ENCODE results near the gene RIMBP3C. TPM values are rescaled to one million over a fixed set of nuclear protein-coding genes. Genes with fewer than 3 reads are reported as not detected.
A peak's percentile ranks its signal among the peaks of the same experiment; 100 is the strongest.
"Not testable (repeated sequence)": the region's sequence is repeated elsewhere in the genome, so short reads cannot be mapped to it uniquely, and the experiment has no call there.

The RIMBP3C gene
- total RNA-seq, 4 donors from 2014 or later, result under 0.01 to 0.59 (median 0.25) TPM

GRCh38 chr22:21569459-21570170 is 18.4 kb upstream of the RIMBP3C start:
- Histone ChIP-seq H3K4me1 (peaks cover 4 to 60% (median 27%) of the 10 kb centered on the region in 4 donors), H3K27me3 (no peaks in the 10 kb centered on the region), H3K9me3 (no peaks in the 10 kb centered on the region), H3K27ac (no peak overlapping the region), H3K36me3 (no peaks in the 10 kb centered on the region), H3K4me3 (peak overlapping the region in 1 of 4 donors; percentile 76)
- no peak for DNase-seq (ENCODE audit: low spot score in 2 of 2)
- TF ChIP-seq, protein P1, sequence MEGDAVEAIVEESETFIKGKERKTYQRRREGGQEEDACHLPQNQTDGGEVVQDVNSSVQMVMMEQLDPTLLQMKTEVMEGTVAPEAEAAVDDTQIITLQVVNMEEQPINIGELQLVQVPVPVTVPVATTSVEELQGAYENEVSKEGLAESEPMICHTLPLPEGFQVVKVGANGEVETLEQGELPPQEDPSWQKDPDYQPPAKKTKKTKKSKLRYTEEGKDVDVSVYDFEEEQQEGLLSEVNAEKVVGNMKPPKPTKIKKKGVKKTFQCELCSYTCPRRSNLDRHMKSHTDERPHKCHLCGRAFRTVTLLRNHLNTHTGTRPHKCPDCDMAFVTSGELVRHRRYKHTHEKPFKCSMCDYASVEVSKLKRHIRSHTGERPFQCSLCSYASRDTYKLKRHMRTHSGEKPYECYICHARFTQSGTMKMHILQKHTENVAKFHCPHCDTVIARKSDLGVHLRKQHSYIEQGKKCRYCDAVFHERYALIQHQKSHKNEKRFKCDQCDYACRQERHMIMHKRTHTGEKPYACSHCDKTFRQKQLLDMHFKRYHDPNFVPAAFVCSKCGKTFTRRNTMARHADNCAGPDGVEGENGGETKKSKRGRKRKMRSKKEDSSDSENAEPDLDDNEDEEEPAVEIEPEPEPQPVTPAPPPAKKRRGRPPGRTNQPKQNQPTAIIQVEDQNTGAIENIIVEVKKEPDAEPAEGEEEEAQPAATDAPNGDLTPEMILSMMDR (IDR thresholded peaks at IDR 0.05), result no peak
- no peak for TF ChIP-seq POLR2A (IDR thresholded peaks at IDR 0.05)
- no peak for TF ChIP-seq EP300 (IDR thresholded peaks at IDR 0.05)
- WGBS, 2 donors, result 50 to 51% methylated on average over 8 of the region's 8 CpGs

- H3K27ac ChIP-seq, result peak overlapping the region in 2 of 4 donors; percentile 93 to 98
- not testable (repeated sequence) for H3K9me3 ChIP-seq; H3K27me3 ChIP-seq; H3K36me3 ChIP-seq; DNase-seq (ENCODE audit: low spot score in 2 of 2)
- 38 to 44% methylated on average over 12 of the region's 12 CpGs for WGBS, 2 donors
- peak overlapping the region; percentile 76 to 97 (median 88) for H3K4me3 ChIP-seq
- peaks cover 4 to 54% (median 24%) of the 10 kb centered on the region in 4 donors for H3K4me1 ChIP-seq
These were observed 17.8 kb upstream of the RIMBP3C start for GRCh38 chr22:21569076-21569427.

DNA sequence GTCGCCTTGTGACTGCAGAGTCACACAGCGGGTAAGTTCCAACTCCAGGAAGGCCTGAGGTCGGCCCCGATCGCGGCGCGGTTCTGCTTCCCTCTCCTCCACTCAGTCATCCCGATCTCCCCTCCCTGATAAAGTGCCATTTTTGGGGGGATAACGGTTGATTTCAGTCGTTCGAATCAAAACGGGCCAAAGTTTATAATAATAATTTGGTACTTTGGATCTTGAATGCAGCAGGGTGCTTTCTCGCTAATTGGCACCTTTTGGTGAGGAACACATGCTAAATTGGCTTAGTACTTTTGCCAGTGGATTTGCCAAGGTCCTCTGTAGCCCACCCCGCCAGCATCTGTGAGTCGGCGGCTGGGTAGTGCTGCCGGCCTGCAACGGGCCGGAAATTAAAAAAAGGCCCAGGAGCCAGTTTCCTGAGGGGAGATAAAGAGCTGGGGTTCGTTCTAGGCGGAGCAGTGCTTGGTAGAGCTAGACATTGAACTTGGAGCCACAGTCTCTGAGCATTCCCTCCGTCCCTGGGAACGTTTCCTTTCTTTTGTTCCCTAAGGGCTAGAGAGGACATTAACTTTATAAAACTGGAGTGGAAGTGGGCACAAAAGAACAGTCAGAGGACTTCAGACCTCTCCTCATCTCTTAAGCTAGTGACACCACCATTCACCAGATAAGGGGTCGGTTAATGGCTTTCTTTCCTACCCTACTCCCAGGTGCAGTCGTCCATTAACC is 17.2 kb upstream of the RIMBP3C start:
- no peaks in the 10 kb centered on the region for H3K9me3 ChIP-seq
- no peak for DNase-seq (ENCODE audit: low spot score in 2 of 2)
- peak overlapping the region; percentile 89 to 98 (median 92) for H3K27ac ChIP-seq
- H3K27me3 ChIP-seq, result no peaks in the 10 kb centered on the region
- peaks cover 4 to 49% (median 21%) of the 10 kb centered on the region in 4 donors for H3K4me1 ChIP-seq
- H3K4me3 ChIP-seq, result peak overlapping the region; percentile 76 to 97 (median 88)
- WGBS, 2 donors, result 1 to 2% methylated on average over 24 to 26 of the region's 26 CpGs
- TF ChIP-seq, protein P1 (IDR thresholded peaks at IDR 0.05), result no peak
- no peak for TF ChIP-seq POLR2A (IDR thresholded peaks at IDR 0.05)
- TF ChIP-seq EP300 (IDR thresholded peaks at IDR 0.05), result no peak
- no peaks in the 10 kb centered on the region for H3K36me3 ChIP-seq

DNA sequence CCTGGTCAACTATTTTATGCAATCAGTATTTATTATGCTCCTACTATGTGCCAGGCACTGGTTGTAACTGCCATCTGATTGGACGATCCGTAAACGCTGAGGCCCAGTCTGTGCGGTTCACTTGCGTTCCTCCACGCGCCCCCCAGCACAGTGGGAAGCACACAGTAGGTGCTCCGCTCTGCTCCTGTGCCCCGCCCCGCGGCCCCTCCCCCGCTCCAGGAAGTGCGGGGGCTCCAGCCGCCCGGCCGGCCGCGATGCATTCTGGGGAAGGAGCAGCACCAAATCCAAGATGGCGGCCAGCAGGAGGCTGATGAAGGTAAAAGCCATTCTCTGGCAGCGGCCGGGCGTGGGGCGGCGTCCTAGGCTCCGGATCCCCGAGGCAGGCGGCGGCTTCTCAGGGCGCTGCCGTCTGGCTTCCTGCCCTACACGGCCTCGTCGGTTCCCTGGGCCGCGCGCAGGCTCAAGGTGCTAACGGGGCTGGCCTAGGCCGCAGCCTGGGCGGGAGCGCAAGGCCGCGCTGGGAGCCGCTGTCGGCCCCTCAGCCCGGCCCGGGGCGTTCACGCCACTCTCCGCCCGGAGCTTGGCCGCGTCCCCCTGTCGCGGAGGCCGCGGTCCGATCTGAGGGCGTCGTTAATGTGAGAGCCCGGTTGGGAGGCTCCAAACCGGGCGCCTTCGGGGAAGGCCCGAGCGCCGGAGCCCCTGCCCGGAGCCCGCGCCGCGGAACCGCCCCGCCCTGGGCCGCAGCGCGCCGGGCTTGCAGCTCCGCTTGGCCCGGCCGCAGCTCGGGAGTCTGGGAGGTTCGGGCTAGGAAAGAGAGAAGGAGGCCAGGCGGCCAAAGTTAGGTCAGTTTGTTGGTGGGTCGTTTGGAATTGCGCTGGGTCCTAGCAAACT is 16.4 kb upstream of the RIMBP3C start, which contains the start of gene UBE2L3:
TSS of gene UBE2L3 (plus strand) at position 259 of the 891 bp plus-strand sequence. CDS start at position 290, 31 bp downstream.
- Histone ChIP-seq H3K36me3 (no peaks in the 10 kb centered on the region), H3K27ac (peak within 1 kb of the TSS; percentile 89 to 98 (median 92)), H3K9me3 (no peaks in the 10 kb centered on the region), H3K4me3 (peak within 1 kb of the TSS; percentile 76 to 97 (median 88)), H3K27me3 (no peaks in the 10 kb centered on the region), H3K4me1 (peaks cover 4 to 41% (median 21%) of the 10 kb centered on the region in 4 donors)
- WGBS, 2 donors, result 2% methylated on average over 8 to 15 of the region's 85 CpGs
- peak; percentile 59 to 70 for DNase-seq (ENCODE audit: low spot score in 2 of 2)
- TF ChIP-seq EP300 (IDR thresholded peaks at IDR 0.05) (peak in 1 of 2 donors; percentile 90), POLR2A (IDR thresholded peaks at IDR 0.05) (peak in 1 of 2 donors; percentile 55)
- TF ChIP-seq, protein P1 (IDR thresholded peaks at IDR 0.05), result peak in 1 of 5 experiments; percentile 28

DNA sequence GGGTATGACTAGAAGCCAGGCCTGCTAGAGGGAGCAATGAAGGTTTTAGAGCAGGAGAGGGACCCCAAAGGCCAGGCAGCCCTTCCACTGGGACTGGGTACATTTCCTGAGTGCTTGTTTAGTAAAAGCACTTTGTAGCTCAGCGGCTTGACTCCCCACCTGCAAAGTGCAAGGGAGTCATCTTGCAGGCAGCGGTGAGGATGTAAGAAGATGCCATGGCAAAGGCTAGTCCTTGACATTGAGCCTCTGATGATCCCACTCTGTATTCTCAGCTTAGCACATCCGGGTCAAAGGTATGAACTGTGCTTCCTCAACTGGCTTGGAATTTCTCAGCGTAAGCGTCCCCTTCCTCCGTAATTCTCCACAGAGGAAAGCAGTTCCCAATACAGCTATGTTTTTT is 13.2 kb upstream of the RIMBP3C start:
- Histone ChIP-seq H3K27me3 (no peaks in the 10 kb centered on the region), H3K9me3 (no peaks in the 10 kb centered on the region), H3K27ac (no peak overlapping the region), H3K36me3 (no peaks in the 10 kb centered on the region), H3K4me1 (peaks cover 0 to 13% (median 10%) of the 10 kb centered on the region in 4 donors), H3K4me3 (no peak overlapping the region)
- 72 to 85% methylated on average over 6 of the region's 6 CpGs for WGBS, 2 donors
- TF ChIP-seq, protein P1 (IDR thresholded peaks at IDR 0.05), result no peak
- TF ChIP-seq EP300 (IDR thresholded peaks at IDR 0.05) (no peak), POLR2A (IDR thresholded peaks at IDR 0.05) (no peak)
- no peak for DNase-seq (ENCODE audit: low spot score in 2 of 2)
